ENCODE measurements around the gene GPER1.

The GPER1 gene

GRCh38 chr7:1059200-1060091, 28.5 kb upstream of the GPER1 start:
- Mint-ChIP-seq H3K27ac (no peak overlapping the region), H3K9me3 (ENCODE audit: low read depth) (no peaks in the 10 kb centered on the region), H3K36me3 (peaks cover 4% of the 10 kb centered on the region), H3K4me1 (ENCODE audit: low read depth) (peaks cover 14% of the 10 kb centered on the region), H3K27me3 (no peaks in the 10 kb centered on the region), H3K4me3 (no peak overlapping the region)

GRCh38 chr7:1060315-1061072, 27.4 kb upstream of the GPER1 start:
- Mint-ChIP-seq H3K36me3 (peaks cover 4% of the 10 kb centered on the region), H3K9me3 (ENCODE audit: low read depth) (no peaks in the 10 kb centered on the region), H3K27me3 (no peaks in the 10 kb centered on the region), H3K27ac (no peak overlapping the region), H3K4me3 (no peak overlapping the region), H3K4me1 (ENCODE audit: low read depth) (peaks cover 9% of the 10 kb centered on the region)

GRCh38 chr7:1061180-1061579, 26.7 kb upstream of the GPER1 start:
- H3K27me3 Mint-ChIP-seq: no peaks in the 10 kb centered on the region
- H3K36me3 Mint-ChIP-seq: peaks cover 4% of the 10 kb centered on the region
- no peaks in the 10 kb centered on the region for H3K9me3 Mint-ChIP-seq (ENCODE audit: low read depth)
- H3K27ac Mint-ChIP-seq: no peak overlapping the region
- peaks cover 8% of the 10 kb centered on the region for H3K4me1 Mint-ChIP-seq (ENCODE audit: low read depth)
- H3K4me3 Mint-ChIP-seq: no peak overlapping the region

DNA sequence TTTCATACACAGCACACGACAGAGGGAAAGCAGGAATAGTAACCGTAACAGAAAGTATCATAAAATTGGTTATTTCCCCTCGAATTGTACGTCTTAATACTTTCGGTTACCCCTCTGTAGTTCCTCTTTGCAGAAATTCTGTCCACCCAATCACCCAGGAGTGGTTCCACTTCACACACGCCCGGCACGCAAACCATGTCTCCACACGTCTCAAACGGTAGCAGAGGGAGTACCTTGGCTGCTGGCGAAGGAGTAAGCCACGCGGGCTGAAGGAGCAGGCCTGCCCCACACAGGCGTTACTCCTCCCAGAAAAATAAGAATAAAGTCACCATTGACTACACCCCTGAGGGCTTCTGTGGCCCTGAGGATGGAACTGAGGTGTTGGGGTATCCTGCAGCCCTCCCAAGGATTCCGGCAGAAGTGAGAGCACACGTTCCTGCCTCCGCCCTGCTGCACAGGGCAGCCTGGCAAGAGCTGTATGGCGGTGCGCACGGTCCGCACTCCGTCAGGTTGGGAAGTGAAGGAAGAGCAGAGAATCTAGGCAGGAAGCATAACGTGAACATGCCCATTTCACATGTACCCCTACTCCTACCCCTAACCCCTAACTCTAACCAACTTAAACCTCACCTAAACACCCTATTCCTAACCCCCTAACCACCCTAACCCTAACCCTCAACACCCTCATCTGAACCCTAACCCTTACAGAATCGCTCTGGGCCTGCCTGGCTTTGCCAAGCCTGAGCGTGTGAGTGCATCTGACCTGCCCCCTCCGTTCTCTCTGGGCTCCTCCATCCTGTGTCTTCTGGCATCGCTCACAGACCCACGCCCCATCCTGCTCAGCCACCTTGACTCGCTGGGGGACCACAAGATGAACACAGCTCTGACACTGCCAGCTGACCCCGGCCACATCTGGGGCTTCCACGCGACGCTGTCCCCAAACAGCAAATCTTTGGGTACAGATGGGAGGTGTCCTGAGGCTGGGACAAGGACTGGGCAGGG, 25.3 kb upstream of the GPER1 start:
- Mint-ChIP-seq H3K36me3 (peaks cover 4% of the 10 kb centered on the region), H3K4me3 (no peak overlapping the region), H3K27ac (no peak overlapping the region), H3K27me3 (no peaks in the 10 kb centered on the region), H3K9me3 (ENCODE audit: low read depth) (no peaks in the 10 kb centered on the region), H3K4me1 (ENCODE audit: low read depth) (peaks cover 8% of the 10 kb centered on the region)

- peaks cover 8% of the 10 kb centered on the region for H3K4me1 Mint-ChIP-seq (ENCODE audit: low read depth)
- no peaks in the 10 kb centered on the region for H3K9me3 Mint-ChIP-seq (ENCODE audit: low read depth)
- H3K4me3 Mint-ChIP-seq: no peak overlapping the region
- H3K27me3 Mint-ChIP-seq: no peaks in the 10 kb centered on the region
- no peak overlapping the region for H3K27ac Mint-ChIP-seq
- H3K36me3 Mint-ChIP-seq: peaks cover 4% of the 10 kb centered on the region
These were observed 24.6 kb upstream of the GPER1 start for GRCh38 chr7:1063361-1063760.

GRCh38 chr7:1064581-1064980, 23.3 kb upstream of the GPER1 start:
- H3K9me3 Mint-ChIP-seq (ENCODE audit: low read depth): no peaks in the 10 kb centered on the region
- no peak overlapping the region for H3K27ac Mint-ChIP-seq
- peaks cover 8% of the 10 kb centered on the region for H3K4me1 Mint-ChIP-seq (ENCODE audit: low read depth)
- no peaks in the 10 kb centered on the region for H3K27me3 Mint-ChIP-seq
- no peaks in the 10 kb centered on the region for H3K36me3 Mint-ChIP-seq
- no peak overlapping the region for H3K4me3 Mint-ChIP-seq

DNA sequence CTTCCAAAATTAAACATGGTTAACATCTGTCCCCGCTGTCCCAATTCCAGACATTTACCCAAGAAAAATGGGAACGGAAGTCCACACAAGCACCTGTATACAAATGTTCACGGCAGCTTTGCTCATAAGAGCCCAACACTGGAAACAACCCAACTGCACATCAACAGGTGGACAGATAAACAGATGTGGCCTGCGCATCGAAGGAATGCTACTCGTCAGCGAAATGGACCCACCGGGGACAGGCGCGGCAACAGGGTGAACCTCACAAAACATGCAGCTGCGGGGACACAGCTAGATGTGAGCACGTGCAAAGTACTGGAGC, 22.7 kb upstream of the GPER1 start:
- Mint-ChIP-seq H3K27ac (no peak overlapping the region), H3K4me3 (no peak overlapping the region), H3K4me1 (ENCODE audit: low read depth) (peaks cover 8% of the 10 kb centered on the region), H3K36me3 (no peaks in the 10 kb centered on the region), H3K27me3 (no peaks in the 10 kb centered on the region), H3K9me3 (ENCODE audit: low read depth) (no peaks in the 10 kb centered on the region)

- peak overlapping the region; percentile 60 for H3K4me3 Mint-ChIP-seq
- no peaks in the 10 kb centered on the region for H3K27me3 Mint-ChIP-seq
- no peak overlapping the region for H3K27ac Mint-ChIP-seq
- no peaks in the 10 kb centered on the region for H3K36me3 Mint-ChIP-seq
- peaks cover 8% of the 10 kb centered on the region for H3K4me1 Mint-ChIP-seq (ENCODE audit: low read depth)
- no peaks in the 10 kb centered on the region for H3K9me3 Mint-ChIP-seq (ENCODE audit: low read depth)
These were observed 22.2 kb upstream of the GPER1 start for GRCh38 chr7:1065585-1066241.

DNA sequence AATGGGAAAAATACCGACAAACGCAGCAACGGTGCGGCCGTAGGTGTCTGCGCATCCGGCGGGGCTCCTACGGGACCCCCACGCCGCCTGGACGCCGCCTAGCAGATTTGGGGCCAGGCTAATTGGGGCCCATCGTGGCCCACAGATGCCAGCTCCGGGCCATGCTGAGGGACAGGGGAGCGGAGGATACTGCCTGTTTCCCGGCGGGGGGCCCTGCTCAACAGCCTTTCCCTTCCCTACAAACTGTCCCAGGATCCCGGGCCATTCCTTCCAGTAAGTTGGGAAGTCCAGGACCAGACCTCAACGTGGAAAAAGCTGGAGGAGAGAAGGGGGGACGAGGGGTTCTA, 21.7 kb upstream of the GPER1 start:
- Mint-ChIP-seq H3K4me1 (ENCODE audit: low read depth) (peaks cover 6% of the 10 kb centered on the region), H3K36me3 (no peaks in the 10 kb centered on the region), H3K27ac (no peak overlapping the region), H3K4me3 (no peak overlapping the region), H3K27me3 (no peaks in the 10 kb centered on the region), H3K9me3 (ENCODE audit: low read depth) (no peaks in the 10 kb centered on the region)

- no peaks in the 10 kb centered on the region for H3K27me3 Mint-ChIP-seq
- H3K4me3 Mint-ChIP-seq: no peak overlapping the region
- no peak overlapping the region for H3K27ac Mint-ChIP-seq
- H3K9me3 Mint-ChIP-seq (ENCODE audit: low read depth): no peaks in the 10 kb centered on the region
- no peaks in the 10 kb centered on the region for H3K36me3 Mint-ChIP-seq
- peaks cover 6% of the 10 kb centered on the region for H3K4me1 Mint-ChIP-seq (ENCODE audit: low read depth)
These were observed 19.9 kb upstream of the GPER1 start for GRCh38 chr7:1068013-1068412.

GRCh38 chr7:1068619-1069018, 19.3 kb upstream of the GPER1 start:
- H3K27ac Mint-ChIP-seq: no peak overlapping the region
- H3K9me3 Mint-ChIP-seq (ENCODE audit: low read depth): no peaks in the 10 kb centered on the region
- H3K4me1 Mint-ChIP-seq (ENCODE audit: low read depth): peaks cover 6% of the 10 kb centered on the region
- H3K36me3 Mint-ChIP-seq: no peaks in the 10 kb centered on the region
- H3K27me3 Mint-ChIP-seq: no peaks in the 10 kb centered on the region
- H3K4me3 Mint-ChIP-seq: no peak overlapping the region

- Mint-ChIP-seq H3K36me3 (no peaks in the 10 kb centered on the region), H3K27ac (no peak overlapping the region), H3K4me3 (no peak overlapping the region), H3K9me3 (ENCODE audit: low read depth) (no peaks in the 10 kb centered on the region), H3K27me3 (no peaks in the 10 kb centered on the region), H3K4me1 (ENCODE audit: low read depth) (peaks cover 2% of the 10 kb centered on the region)
These were observed 17.3 kb upstream of the GPER1 start for GRCh38 chr7:1070544-1071011.

DNA sequence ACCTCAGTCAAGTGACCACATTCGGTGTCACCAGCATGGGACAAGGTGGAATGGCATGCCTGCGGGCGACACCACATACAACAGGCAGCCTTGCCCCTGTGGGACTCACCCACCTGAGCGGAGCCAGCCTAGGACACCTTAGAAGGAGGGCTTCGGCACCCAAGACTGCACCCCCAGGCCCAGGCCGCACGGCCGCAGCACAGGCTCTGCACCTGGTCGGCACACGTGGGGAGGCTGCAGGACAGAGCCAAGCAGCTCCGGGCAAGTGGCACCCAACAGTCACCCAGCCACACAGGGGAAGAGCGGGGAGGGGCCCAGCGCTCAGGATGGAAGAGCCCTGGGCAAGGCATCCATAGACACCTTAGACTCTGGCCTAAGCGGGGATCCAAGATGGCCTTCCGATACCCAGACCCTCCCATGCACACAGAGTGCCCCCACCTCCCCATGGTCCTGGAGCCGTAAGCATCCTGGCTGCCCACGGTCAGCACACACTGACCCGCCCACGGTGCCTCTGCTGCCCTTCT, 16.1 kb upstream of the GPER1 start:
- Mint-ChIP-seq H3K27ac (no peak overlapping the region), H3K36me3 (no peaks in the 10 kb centered on the region), H3K9me3 (ENCODE audit: low read depth) (no peaks in the 10 kb centered on the region), H3K4me1 (ENCODE audit: low read depth) (no peaks in the 10 kb centered on the region), H3K4me3 (no peak overlapping the region), H3K27me3 (no peaks in the 10 kb centered on the region)

Measured in activated naive CD8-positive, alpha-beta T cell (primary cell).